CD4-positive, alpha-beta memory T cell (primary cell): ENCODE measurements around the gene LGSN. TPM values are rescaled to one million over a fixed set of nuclear protein-coding genes. Genes with fewer than 3 reads are reported as not detected.

Source experiments
- polyA plus RNA-seq, 2 donors: library from polyadenylated mRNA; unstranded; fragments of 300-500 nt; fragmentation: Illumina TruSeq; gene quantifications; one replicate each; pipeline ENCODE4 v1.2.3, GENCODE V29; 2021
- total RNA-seq, 2 experiments: library from RNA; stranded (reverse); gene quantifications; one replicate each; pipeline ENCODE4 v1.2.3, GENCODE V29; 2021

The LGSN gene
- total and polyA plus RNA-seq, 4 experiments from 2014 or later, result 0.15 TPM; not detected in 3

Other genes with a start within 250 kb of the LGSN start
- not detected for gene FKBP1C, start 108.5 kb downstream of the LGSN start, total RNA-seq
- gene FKBP1C, start 108.5 kb downstream of the LGSN start, polyA plus RNA-seq, result under 1 TPM in 1 of 2 donors, not detected in 1; 0.13 TPM